CD4-positive, alpha-beta T cell treated with Interleukin-2 at 100 ng/mL for 4 hours (primary cell): ENCODE results near the gene B4GALT6.

Experiments used
- DNase-seq: peaks from one replicate; pipeline ENCODE4 v3.0.0-alpha.2; 2020; ENCODE audit warnings: low spot score

Gene B4GALT6

GRCh38 chr18:31658670-31659575 is 25.5 kb downstream of the B4GALT6 start:
- peak; percentile 11 for DNase-seq

- no peak for DNase-seq
Measured at GRCh38 chr18:31657823-31658669, 26.3 kb downstream of the B4GALT6 start.

DNA sequence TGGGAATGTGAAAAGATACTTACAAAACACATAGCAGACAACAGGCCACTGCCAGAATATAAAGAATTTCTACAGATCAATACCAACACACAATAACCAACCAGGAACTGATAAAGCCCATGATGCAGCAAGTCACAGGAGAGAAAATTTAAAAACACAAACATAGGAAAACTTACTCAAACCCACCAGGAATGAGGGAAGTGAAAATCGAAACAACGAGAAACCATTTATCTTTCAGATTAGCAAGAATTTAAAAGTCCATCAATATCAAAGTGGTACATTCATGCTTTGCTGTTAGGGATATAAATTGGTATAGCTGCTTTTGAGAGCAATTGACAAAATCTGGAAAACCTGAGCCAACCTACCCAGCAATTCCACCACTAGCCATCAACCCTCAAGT is 27.6 kb downstream of the B4GALT6 start:
- no peak for DNase-seq

DNA sequence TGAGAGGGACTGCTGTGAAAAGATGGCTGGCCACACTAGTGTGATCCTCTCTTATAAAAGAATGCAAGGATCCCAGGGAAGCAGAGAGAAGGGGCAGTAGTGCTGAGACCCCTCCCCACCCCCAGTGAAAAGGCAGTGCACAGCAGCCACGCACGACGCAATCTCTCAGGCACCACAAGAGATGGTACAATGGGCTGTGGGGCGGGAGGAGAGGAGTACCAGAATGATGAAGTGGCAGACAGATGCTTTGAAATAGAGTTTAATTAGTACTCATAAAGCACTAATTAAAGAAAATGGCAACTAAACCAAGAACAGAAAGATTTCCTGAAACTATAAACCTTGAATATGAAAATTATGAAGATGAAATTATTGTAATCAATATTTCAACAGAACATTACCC is 29.0 kb downstream of the B4GALT6 start:
- DNase-seq = no peak

GRCh38 chr18:31652877-31653276 is 31.5 kb downstream of the B4GALT6 start:
- DNase-seq = no peak

GRCh38 chr18:31652357-31652756 is 32.0 kb downstream of the B4GALT6 start:
- no peak for DNase-seq

DNA sequence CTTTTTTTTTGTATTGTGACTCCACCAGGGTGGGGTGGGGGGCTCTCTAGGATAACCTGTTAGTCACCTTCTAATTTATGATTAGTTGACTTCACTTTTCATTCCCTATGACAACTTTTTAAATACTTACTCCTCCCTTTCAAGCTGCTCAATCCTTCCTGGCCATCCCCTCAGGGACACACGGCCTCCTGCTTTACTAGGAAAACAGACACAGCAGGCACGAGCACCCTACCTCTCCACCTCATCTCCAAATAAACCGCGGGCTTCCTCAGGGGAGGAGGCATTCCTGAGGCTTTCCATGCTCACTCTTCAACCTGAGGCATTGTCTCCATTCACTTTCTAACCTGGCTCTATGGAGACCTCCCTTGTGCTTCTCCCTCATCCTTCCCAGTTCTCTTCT is 33.0 kb downstream of the B4GALT6 start:
- DNase-seq = no peak

- no peak for DNase-seq
Measured at GRCh38 chr18:31649978-31650719, 34.2 kb downstream of the B4GALT6 start.

GRCh38 chr18:31649449-31649848 is 34.9 kb downstream of the B4GALT6 start:
- no peak for DNase-seq

DNA sequence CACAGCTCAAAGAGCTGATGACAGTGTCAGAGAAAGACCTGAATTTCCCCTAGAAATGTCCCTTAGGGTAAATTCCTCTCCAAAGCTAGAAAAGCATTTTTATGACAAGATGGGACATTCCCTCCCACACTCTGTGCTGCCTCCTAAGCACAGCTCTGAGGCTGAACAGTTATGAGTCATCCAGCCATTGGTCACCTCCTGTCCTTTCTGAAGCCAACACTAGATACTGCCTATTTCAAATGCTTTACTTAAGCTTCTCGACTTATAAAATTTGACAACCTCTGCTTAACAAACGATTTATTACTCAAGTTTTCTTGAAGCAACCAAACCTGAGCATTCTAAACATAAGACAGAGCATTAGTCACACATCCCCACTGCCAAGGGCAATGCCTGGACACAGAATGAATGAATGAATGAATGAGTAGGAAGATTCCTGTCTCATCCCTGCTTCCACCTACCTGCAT is 35.4 kb downstream of the B4GALT6 start:
- DNase-seq = no peak

DNA sequence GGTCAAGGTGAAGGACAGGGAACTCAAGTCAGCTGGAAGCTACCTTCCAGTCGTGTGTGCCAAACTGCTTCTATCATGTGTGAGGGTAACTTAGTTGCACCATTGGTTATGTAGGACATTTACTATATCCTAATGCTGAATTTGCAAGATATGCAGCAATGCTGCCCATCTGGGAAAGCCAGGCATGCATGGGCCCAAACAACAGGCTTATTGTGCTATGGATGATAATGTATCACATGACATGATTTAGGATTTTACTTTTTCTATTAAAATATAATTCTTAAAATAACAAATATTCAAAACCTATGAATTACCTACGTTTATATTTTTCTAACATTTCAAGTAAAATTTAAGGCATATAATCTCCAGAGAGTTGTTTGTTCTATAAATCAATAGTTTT is 35.9 kb downstream of the B4GALT6 start:
- DNase-seq = no peak

DNA sequence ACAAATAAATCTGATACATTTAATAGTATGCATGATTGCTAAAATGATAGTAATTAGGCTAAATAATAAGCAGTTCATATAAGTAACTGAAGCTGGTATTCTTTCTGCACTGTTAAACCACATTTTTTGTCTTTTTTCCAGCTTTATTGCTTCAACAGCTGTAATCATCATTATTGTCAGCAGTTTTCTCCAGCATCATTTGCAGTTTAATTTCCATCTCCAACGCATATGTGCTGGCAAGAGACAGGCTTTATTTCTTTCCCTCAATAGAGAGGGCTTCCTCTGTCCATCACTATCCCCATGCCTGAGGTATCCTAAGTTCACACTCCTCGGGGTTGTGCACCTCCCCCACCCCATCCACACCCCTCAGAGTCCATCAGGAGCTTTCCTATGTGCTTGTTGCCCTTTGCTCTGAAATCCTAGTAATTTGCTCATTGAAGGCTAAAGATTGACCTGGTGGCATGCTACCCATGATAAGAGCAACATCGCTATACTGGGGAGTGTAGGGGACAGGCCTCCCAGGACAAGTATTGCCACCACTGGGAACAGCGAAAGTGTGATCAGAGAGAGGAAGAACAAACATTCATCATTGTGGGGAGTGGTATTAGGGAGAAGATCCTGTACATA is 37.1 kb downstream of the B4GALT6 start:
- no peak for DNase-seq

DNA sequence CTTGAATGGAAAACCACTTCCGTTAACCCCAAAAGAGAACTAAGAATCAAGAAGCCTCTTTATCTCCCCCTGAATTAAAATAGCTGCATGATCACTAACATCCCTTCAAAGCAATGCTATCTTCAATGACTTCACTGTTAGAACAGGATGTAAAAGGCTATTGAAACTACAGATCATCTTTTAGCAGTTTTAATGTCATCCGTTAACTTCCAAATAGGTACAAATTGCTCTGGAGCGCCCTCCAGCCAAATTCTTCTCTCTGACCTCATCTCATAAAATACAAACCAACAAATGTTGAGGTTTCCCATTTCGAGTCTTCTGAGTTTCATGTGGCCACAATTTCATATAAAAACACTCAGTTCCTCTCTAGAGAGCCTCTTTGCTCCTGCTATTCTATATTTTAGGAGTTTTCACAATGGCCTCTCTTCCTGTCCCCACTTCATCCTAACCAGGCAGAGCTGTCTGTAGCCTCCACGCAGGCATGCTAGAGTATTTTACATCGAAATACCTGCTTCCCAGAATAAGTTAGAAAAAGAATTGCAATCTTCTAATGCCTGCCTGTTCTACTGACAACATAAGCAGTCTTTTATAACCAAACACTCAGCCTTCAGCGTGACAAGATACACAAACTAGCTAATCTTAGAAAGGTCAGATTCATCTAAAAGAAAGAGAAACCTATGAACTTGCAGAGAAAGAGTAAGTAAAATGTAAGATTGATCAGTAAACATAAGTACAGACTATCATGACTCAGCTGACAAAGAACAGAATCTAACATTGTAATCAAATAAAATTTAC is 37.9 kb downstream of the B4GALT6 start:
- DNase-seq = no peak

GRCh38 chr18:31645411-31645810 is 39.0 kb downstream of the B4GALT6 start:
- no peak for DNase-seq

DNA sequence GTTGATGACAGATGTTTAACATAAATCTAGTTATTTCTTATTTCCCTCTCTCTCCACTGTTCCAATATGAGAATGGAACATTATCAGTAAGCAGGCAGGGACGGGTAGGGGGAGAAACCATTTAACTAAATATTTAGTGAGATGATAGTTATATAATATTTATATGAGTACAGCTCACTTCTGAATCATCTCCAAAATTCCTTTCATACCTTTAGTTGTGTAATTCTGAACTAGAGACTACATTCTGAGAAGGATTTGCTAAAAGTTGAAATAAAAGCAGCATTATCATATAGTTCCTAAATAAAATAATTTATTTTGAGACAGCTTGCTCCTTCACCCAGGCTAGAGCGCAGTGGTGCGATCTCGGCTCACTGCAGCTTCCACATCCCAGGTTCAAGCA is 41.4 kb downstream of the B4GALT6 start:
- no peak for DNase-seq

DNA sequence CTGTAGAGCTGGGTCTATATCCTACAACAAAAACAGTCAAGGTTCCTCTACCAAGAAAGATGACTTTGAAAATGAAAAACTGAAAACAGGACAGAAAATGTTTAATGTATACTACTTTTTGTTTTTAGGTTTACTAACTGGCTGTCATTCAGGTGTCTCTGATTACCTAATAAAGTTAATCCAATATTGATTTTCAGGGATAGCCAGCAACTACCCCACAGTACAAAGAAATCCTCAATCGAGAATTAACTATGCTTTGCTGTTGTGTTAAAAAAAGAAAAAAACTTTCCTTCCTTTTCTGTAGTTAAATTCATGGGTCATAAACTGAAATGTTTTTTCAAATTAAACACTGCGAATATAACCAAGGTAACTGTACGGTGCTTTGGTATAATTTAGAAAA is 46.9 kb downstream of the B4GALT6 start:
- DNase-seq = no peak

- no peak for DNase-seq
Measured at GRCh38 chr18:31636387-31636786, 48.0 kb downstream of the B4GALT6 start.

GRCh38 chr18:31634331-31634713 is 50.1 kb downstream of the B4GALT6 start:
- DNase-seq = peak; percentile 16

DNA sequence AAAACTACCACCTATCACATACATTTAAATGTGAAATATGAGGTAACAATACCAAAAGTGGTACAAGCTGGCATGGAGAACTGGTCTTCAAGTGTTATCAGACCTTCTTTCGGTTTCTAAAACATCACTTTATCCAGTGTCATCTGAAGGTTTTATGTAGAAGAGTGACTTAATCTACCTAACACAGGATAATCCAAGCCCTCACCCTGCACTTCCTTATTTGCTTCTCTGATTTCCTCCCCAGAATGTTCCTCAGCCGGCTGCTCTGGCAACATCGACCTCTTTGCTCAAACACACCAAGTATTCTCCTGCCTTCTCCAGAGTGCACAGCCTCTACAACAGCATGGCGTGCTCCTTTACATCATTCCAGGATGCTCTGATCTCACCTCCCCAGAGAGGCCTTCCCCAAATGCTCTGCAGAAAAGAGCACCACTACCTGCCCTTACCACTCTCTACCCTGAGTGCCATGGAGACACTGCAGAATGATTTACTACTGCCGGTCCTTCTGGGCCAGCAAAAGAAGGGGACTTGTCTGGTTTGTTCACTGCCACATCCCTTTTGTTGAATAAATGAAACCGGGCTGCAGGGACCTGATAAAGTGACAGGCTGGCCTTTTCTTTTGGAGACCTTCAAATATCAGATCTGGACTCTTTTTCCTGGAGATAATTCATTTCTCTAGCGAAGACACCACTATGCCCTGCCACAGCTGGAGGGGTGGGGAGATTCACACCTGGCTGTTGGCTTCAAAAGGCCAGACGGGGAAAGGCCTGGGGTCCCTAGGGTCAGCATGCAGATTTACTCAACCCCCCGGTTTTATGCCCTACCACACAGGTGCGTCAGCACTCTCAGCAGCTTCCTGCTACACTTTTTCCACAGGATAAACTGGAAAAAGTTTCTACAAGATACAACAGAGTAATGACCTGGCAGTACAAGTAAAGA is 50.7 kb downstream of the B4GALT6 start:
- DNase-seq = no peak

DNA sequence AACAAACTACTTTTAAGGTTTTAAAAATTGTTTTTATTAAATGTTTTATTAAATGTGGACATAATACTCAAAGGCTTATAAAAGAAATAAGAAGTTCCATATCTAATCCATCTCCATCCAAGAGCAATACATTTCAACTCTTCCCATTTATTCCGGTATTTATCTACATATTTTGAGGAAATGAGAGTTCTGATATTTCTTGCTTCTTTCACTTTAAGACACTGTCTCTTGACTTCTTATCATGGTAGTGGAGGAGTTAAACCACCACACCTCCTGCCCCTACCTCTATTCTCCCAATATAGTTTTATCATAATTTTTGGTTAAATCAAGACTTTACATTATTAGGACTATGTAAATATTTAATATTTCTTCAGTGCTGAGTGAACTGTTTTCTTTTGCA is 52.0 kb downstream of the B4GALT6 start:
- DNase-seq = no peak
